ENCODE results near the gene MACROD1. TPM values are rescaled to one million over a fixed set of nuclear protein-coding genes. Genes with fewer than 3 reads are reported as not detected.

MACROD1 gene
- total and polyA plus RNA-seq, 2 donors (not counting 1 experiment from before 2014, with no cell fraction given): 2.7 to 8.6 TPM

DNA sequence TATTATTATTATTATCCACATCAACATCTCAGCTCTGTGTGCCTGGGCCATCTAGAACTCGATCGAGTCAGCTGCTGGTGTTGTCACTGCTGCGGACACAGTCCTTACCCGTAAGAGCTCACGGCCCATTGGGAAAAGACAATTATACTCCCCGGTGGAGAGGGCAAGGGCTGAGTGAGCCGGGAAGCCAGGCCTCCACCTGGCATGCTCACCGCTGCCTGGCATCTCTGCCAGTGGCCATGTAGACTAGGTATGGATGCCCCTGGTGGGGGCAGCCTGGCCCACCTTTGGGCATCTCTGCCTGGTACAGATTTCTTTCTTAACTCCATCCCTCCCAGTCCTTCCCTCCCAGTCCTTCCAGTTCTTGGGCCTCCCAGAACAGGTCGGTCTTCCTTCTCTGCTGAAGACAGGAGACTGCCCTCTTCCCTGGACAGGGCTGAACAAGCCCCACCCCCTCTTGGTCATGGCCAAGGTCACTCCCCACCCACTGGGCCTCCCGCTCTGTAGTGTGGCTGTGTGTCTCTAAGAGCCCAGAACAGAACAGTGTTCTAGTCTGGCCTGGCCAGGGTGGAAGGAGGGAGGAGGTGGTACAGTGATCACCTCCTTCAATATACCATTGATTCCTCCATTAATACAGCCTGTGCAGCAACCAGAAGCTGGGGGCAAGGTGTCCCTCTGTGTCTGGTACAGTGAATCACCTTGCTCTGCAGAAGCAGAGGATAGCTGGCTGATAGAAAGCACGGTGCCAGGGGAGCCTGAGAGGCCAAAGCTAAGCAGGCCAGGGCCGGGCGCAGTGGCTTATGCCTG lies 72.5 kb downstream of the MACROD1 start:
- H3K27ac ChIP-seq (ENCODE audit: low read length in 2 of 2): no peak overlapping the region
- ATAC-seq (ENCODE audit: low read depth) (no peak), DNase-seq (no peak)
- H3K27me3 ChIP-seq (replicated peaks in 1 of 4; ENCODE audit: control extremely low read depth in 1 of 4, control insufficient read depth in 3 of 4, insufficient read depth in 4 of 4, low read length in 3 of 4): peaks cover 0 to 2% (median 0%) of the 10 kb centered on the region in 4 experiments
- ChIA-PET CTCF (no interaction called here), POLR2A (no interaction called here)
- Mint-ChIP-seq H3K9me3 (ENCODE audit: insufficient read depth) (no peaks in the 10 kb centered on the region), H3K27ac (no peak overlapping the region), H3K4me1 (no peaks in the 10 kb centered on the region), H3K4me3 (no peak overlapping the region), H3K27me3 (peaks cover 4% of the 10 kb centered on the region)
- H3K4me3 ChIP-seq (ENCODE audit: control extremely low read depth in 1 of 5, extremely low read depth in 1 of 5, insufficient read depth in 1 of 5, low read depth in 2 of 5, low read length in 4 of 5): no peak overlapping the region
- H3K36me3 ChIP-seq (replicated peaks in 1 of 2; ENCODE audit: control extremely low read depth in 1 of 2, control insufficient read depth in 1 of 2, extremely low read depth in 1 of 2, insufficient read depth in 2 of 2, low read length in 1 of 2): no peaks in the 10 kb centered on the region
- H3K9ac ChIP-seq (ENCODE audit: low read length): no peak overlapping the region
- no peaks in the 10 kb centered on the region for H3K79me2 ChIP-seq (ENCODE audit: control insufficient read depth, insufficient read depth, low read length)
- TF ChIP-seq EZH2 (IDR thresholded peaks at IDR 0.05; ENCODE audit: borderline replicate concordance, insufficient read depth, low read depth, low read length, poor library complexity, severe bottlenecking) (no peak), CTCF (IDR thresholded peaks at IDR 0.05) (no peak)
- H3K4me2 ChIP-seq (replicated peaks; ENCODE audit: low read depth, low read length, poor library complexity, severe bottlenecking): no peak overlapping the region
- H3K4me1 ChIP-seq (ENCODE audit: control insufficient read depth in 2 of 2, insufficient read depth in 2 of 2, low read length in 2 of 2): no peaks in the 10 kb centered on the region
- H2AFZ ChIP-seq (ENCODE audit: insufficient read depth, low read depth, low read length, poor library complexity, severe bottlenecking): no peak overlapping the region
- no peaks in the 10 kb centered on the region for H3K9me3 ChIP-seq (ENCODE audit: control extremely low read depth in 1 of 3, control insufficient read depth in 2 of 3, insufficient read depth in 1 of 3, low read length in 2 of 3)
- WGBS (ENCODE audit: insufficient coverage): 94% methylated on average over 11 of the region's 13 CpGs
- intact Hi-C loops (cut with micrococcal nuclease): no loop called here
- no peaks in the 10 kb centered on the region for H4K20me1 ChIP-seq (ENCODE audit: control insufficient read depth, insufficient read depth, low read length, poor library complexity, severe bottlenecking)

DNA sequence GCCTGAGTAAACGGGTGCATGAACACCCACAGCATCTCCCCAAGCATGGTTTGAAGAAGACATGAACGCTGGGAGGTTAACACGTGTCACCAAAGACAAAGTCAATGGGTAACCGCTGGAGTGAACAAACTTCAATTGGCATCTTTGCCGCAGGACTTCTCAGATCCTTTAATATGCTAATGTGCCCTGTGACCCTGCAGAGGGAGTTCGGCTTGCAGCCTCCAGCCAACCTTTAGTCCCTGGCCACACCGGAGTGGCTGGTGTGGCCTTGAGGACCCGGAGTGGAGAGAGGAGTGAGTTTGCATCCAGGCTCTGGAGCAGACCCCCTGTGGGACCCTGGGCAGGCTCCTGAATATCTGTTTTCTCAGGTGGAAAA lies 73.2 kb downstream of the MACROD1 start:
- no peak overlapping the region for H3K27ac Mint-ChIP-seq
- TF ChIP-seq EZH2 (IDR thresholded peaks at IDR 0.05; ENCODE audit: borderline replicate concordance, insufficient read depth, low read depth, low read length, poor library complexity, severe bottlenecking): no peak
- no peak for TF ChIP-seq CTCF (IDR thresholded peaks at IDR 0.05)
- no peaks in the 10 kb centered on the region for H3K36me3 ChIP-seq (replicated peaks in 1 of 2; ENCODE audit: control extremely low read depth in 1 of 2, control insufficient read depth in 1 of 2, extremely low read depth in 1 of 2, insufficient read depth in 2 of 2, low read length in 1 of 2)
- no peaks in the 10 kb centered on the region for H4K20me1 ChIP-seq (ENCODE audit: control insufficient read depth, insufficient read depth, low read length, poor library complexity, severe bottlenecking)
- no peak overlapping the region for H3K4me3 Mint-ChIP-seq
- DNase-seq (no peak), ATAC-seq (ENCODE audit: low read depth) (no peak)
- CTCF ChIA-PET: no interaction called here
- no peaks in the 10 kb centered on the region for H3K9me3 ChIP-seq (ENCODE audit: control extremely low read depth in 1 of 3, control insufficient read depth in 2 of 3, insufficient read depth in 1 of 3, low read length in 2 of 3)
- intact Hi-C loops (cut with micrococcal nuclease): no loop called here
- no peaks in the 10 kb centered on the region for H3K9me3 Mint-ChIP-seq (ENCODE audit: insufficient read depth)
- H3K4me3 ChIP-seq (ENCODE audit: control extremely low read depth in 1 of 5, extremely low read depth in 1 of 5, insufficient read depth in 1 of 5, low read depth in 2 of 5, low read length in 4 of 5): no peak overlapping the region
- WGBS (ENCODE audit: insufficient coverage): 89% methylated on average over 8 of the region's 8 CpGs
- no peaks in the 10 kb centered on the region for H3K4me1 Mint-ChIP-seq
- peaks cover 0 to 2% (median 0%) of the 10 kb centered on the region in 4 experiments for H3K27me3 ChIP-seq (replicated peaks in 1 of 4; ENCODE audit: control extremely low read depth in 1 of 4, control insufficient read depth in 3 of 4, insufficient read depth in 4 of 4, low read length in 3 of 4)
- H3K4me2 ChIP-seq (replicated peaks; ENCODE audit: low read depth, low read length, poor library complexity, severe bottlenecking): no peak overlapping the region
- H3K4me1 ChIP-seq (ENCODE audit: control insufficient read depth in 2 of 2, insufficient read depth in 2 of 2, low read length in 2 of 2): no peaks in the 10 kb centered on the region
- no peak overlapping the region for H3K27ac ChIP-seq (ENCODE audit: low read length in 2 of 2)
- H3K9ac ChIP-seq (ENCODE audit: low read length): no peak overlapping the region
- POLR2A ChIA-PET: no interaction called here
- H3K27me3 Mint-ChIP-seq: peaks cover 4% of the 10 kb centered on the region
- H2AFZ ChIP-seq (ENCODE audit: insufficient read depth, low read depth, low read length, poor library complexity, severe bottlenecking): no peak overlapping the region
- H3K79me2 ChIP-seq (ENCODE audit: control insufficient read depth, insufficient read depth, low read length): no peaks in the 10 kb centered on the region

Data from B cell (primary cell).